GM19238 (cell line): ENCODE results near the gene PSIP1.
"Not testable (repeated sequence)": the region's sequence is repeated elsewhere in the genome, so short reads cannot be mapped to it uniquely, and the experiment has no call there.

Experiments used
- DNase-seq: peaks from one replicate; pipeline ENCODE4 v3.0.0; 2011; ENCODE audit warnings: low spot score; ENCODE audit not compliant: insufficient read length

The PSIP1 gene

GRCh38 chr9:15433661-15434060, 77.1 kb downstream of the PSIP1 start:
- no peak for DNase-seq

GRCh38 chr9:15433191-15433590, 77.6 kb downstream of the PSIP1 start:
- DNase-seq: no peak

- no peak for DNase-seq
Observed at GRCh38 chr9:15430920-15431844, 79.6 kb downstream of the PSIP1 start.

GRCh38 chr9:15427702-15428101, 83.1 kb downstream of the PSIP1 start:
- DNase-seq: not testable (repeated sequence)

GRCh38 chr9:15426019-15426418, 84.8 kb downstream of the PSIP1 start:
- DNase-seq: peak; percentile 15

GRCh38 chr9:15423231-15423985, 87.4 kb downstream of the PSIP1 start:
- no peak for DNase-seq

- DNase-seq: peak; percentile 87
Observed at GRCh38 chr9:15422372-15423230, 88.2 kb downstream of the PSIP1 start, which contains the start of gene SNAPC3. Gene SNAPC3 (plus strand): TSS chr9:15422876. CDS start chr9:15422880, 4 bp downstream.

- DNase-seq: no peak
Observed at GRCh38 chr9:15421990-15422371, 88.8 kb downstream of the PSIP1 start.

GRCh38 chr9:15421532-15421931, 89.2 kb downstream of the PSIP1 start:
- no peak for DNase-seq

- no peak for DNase-seq
Observed at GRCh38 chr9:15420796-15421195, 90.0 kb downstream of the PSIP1 start.

GRCh38 chr9:15417626-15418025, 93.1 kb downstream of the PSIP1 start:
- DNase-seq: no peak

GRCh38 chr9:15416880-15417279, 93.9 kb downstream of the PSIP1 start:
- DNase-seq: no peak
